Osteocyte (in vitro differentiated cells): ENCODE measurements around the gene CNKSR3. TPM values are rescaled to one million over a fixed set of nuclear protein-coding genes. Genes with fewer than 3 reads are reported as not detected.
A peak's percentile ranks its signal among the peaks of the same experiment; 100 is the strongest.

Source experiments
- DNase-seq: peaks from one replicate; pipeline ENCODE4 v3.0.0; 2021; ENCODE audit warnings: mixed read lengths; ENCODE audit not compliant: unreplicated experiment; ENCODE audit errors: extremely low spot score
- H3K27ac Mint-ChIP-seq: one replicate; pipeline ENCODE4 v1.8.0; 2021; ENCODE audit warnings: mild to moderate bottlenecking, mixed read lengths; ENCODE audit not compliant: unreplicated experiment
- H3K27me3 Mint-ChIP-seq: one replicate; pipeline ENCODE4 v1.8.0; 2021; ENCODE audit warnings: mixed read lengths; ENCODE audit not compliant: unreplicated experiment
- H3K36me3 Mint-ChIP-seq: one replicate; pipeline ENCODE4 v1.8.0; 2021; ENCODE audit warnings: mixed read lengths; ENCODE audit not compliant: unreplicated experiment
- H3K4me1 Mint-ChIP-seq: one replicate; pipeline ENCODE4 v1.8.0; 2021; ENCODE audit warnings: mixed read lengths; ENCODE audit not compliant: unreplicated experiment
- H3K4me3 Mint-ChIP-seq: one replicate; pipeline ENCODE4 v1.8.0; 2021; ENCODE audit warnings: mild to moderate bottlenecking, moderate library complexity, mixed read lengths; ENCODE audit not compliant: unreplicated experiment
- H3K9me3 Mint-ChIP-seq: one replicate; pipeline ENCODE4 v1.8.0; 2021; ENCODE audit warnings: mixed read lengths; ENCODE audit not compliant: unreplicated experiment
- CTCF ChIP-seq: fragments of 200-600 bp; sonication (generic); IDR thresholded peaks from 2 replicates; pipeline ENCODE4 v1.5.0; 2021; ENCODE audit warnings: antibody characterized with exemption, mild to moderate bottlenecking, moderate library complexity
- total RNA-seq: library from RNA; stranded (reverse); gene quantifications from 2 replicates; pipeline ENCODE4 v1.2.1, GENCODE V29; 2021

Gene CNKSR3
- total RNA-seq, 1 donor from 2014 or later, result 14.6 TPM

GRCh38 chr6:154356690-154357089 lies 153.8 kb downstream of the CNKSR3 start, which contains the start of gene IPCEF1:
Gene IPCEF1, minus strand, starts transcription at chr6:154356803. Its CDS starts 90,856 bp downstream, at chr6:154265947.
- Mint-ChIP-seq H3K27me3 (no peaks in the 10 kb centered on the region), H3K9me3 (peaks cover 3% of the 10 kb centered on the region), H3K4me1 (no peaks in the 10 kb centered on the region), H3K27ac (no peak within 1 kb of the TSS), H3K36me3 (no peaks in the 10 kb centered on the region), H3K4me3 (no peak within 1 kb of the TSS)
- TF ChIP-seq CTCF, result no peak
- peak; percentile 13 for DNase-seq

- Mint-ChIP-seq H3K36me3 (no peaks in the 10 kb centered on the region), H3K27ac (no peak overlapping the region), H3K27me3 (no peaks in the 10 kb centered on the region), H3K4me1 (no peaks in the 10 kb centered on the region), H3K4me3 (no peak overlapping the region), H3K9me3 (peaks cover 3% of the 10 kb centered on the region)
- peak; percentile 1 for DNase-seq
- TF ChIP-seq CTCF, result no peak
These were observed 154.4 kb downstream of the CNKSR3 start for GRCh38 chr6:154356113-154356512.

- DNase-seq, result no peak
- no peak for TF ChIP-seq CTCF
- Mint-ChIP-seq H3K4me3 (no peak overlapping the region), H3K9me3 (peaks cover 3% of the 10 kb centered on the region), H3K36me3 (no peaks in the 10 kb centered on the region), H3K27me3 (no peaks in the 10 kb centered on the region), H3K4me1 (no peaks in the 10 kb centered on the region), H3K27ac (no peak overlapping the region)
These were observed 156.2 kb downstream of the CNKSR3 start for GRCh38 chr6:154354265-154354777.

GRCh38 chr6:154353626-154354025 lies 156.9 kb downstream of the CNKSR3 start:
- DNase-seq, result no peak
- Mint-ChIP-seq H3K4me1 (no peaks in the 10 kb centered on the region), H3K27me3 (no peaks in the 10 kb centered on the region), H3K9me3 (peaks cover 3% of the 10 kb centered on the region), H3K27ac (no peak overlapping the region), H3K4me3 (no peak overlapping the region), H3K36me3 (no peaks in the 10 kb centered on the region)
- no peak for TF ChIP-seq CTCF

- Mint-ChIP-seq H3K4me3 (no peak overlapping the region), H3K4me1 (no peaks in the 10 kb centered on the region), H3K36me3 (no peaks in the 10 kb centered on the region), H3K9me3 (peaks cover 3% of the 10 kb centered on the region), H3K27ac (no peak overlapping the region), H3K27me3 (no peaks in the 10 kb centered on the region)
- no peak for DNase-seq
- no peak for TF ChIP-seq CTCF
These were observed 157.4 kb downstream of the CNKSR3 start for GRCh38 chr6:154352898-154353585.
